ENCODE results near the gene CBFA2T3.

The CBFA2T3 gene

DNA sequence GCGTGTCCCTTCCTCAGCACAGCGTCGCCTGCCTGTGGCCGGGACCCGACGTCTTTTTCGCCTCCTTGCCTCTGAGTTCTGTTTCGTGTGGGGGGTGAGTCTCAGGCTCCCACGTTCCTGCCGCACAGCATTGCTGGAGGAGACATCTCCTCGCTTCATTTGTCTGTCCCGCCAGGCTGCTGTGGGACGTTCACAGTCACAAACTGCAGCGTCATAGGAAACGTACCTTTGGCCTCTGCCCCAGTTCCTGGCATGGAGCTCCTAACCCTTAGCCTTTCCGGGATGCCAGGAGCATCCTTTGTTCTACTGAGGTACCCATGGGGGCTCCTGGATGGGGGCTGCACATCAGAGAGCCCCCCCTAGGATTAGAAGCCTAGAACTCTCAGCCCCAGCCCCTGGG lies 18.2 kb upstream of the CBFA2T3 start:
- DNase-seq = no peak

DNA sequence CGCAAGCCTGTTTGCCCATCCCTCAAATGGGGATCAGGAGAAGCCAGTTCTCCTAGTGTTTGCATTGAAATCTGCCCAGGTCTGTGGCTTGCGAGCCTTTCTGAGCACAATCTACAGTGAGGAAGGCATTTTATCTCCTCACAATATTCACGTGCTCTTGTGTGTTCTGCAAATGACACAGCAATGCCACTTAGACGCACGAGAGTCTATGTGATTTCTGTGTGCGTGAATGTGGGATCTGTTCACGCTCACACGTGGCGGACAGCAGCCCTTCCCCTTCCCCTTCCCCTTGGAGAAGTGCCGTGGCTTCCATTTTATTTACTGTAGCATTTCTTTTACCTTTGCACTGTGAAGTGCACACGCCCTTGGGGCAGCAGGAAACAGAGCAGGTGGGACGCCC lies 17.7 kb upstream of the CBFA2T3 start:
- DNase-seq = no peak

DNA sequence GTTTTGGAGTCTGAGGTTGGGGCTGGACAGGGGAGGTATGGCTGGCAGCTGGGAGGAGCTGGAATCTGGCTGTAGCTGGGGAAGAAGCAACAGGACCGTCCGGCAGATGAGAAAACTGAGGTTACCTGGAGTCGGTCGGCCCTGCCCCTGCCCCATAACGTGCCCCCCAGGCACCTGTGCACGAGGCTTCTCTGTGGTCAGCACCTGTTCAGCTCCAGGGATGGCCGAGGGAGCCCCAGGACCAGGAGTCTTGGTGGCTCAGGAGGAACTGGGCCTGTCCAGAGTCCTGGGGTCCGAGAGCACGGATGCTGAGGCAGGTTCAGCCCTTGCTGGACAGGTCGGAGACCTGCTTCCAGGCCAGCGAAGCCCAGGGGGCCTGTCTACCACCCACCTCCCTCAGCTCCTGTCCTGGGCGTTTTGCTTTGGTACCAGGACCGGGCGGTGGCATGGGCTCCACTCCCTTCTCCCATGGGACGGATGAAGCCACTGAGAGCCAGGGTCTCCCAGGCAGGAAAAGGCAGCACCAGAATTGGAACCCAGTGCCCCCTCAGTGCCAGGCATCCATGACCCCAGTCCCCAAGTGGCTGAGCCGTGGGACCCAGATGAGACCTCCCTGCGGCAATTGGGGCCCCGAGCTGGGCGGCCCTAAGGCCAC lies 17.1 kb upstream of the CBFA2T3 start:
- DNase-seq = no peak

DNA sequence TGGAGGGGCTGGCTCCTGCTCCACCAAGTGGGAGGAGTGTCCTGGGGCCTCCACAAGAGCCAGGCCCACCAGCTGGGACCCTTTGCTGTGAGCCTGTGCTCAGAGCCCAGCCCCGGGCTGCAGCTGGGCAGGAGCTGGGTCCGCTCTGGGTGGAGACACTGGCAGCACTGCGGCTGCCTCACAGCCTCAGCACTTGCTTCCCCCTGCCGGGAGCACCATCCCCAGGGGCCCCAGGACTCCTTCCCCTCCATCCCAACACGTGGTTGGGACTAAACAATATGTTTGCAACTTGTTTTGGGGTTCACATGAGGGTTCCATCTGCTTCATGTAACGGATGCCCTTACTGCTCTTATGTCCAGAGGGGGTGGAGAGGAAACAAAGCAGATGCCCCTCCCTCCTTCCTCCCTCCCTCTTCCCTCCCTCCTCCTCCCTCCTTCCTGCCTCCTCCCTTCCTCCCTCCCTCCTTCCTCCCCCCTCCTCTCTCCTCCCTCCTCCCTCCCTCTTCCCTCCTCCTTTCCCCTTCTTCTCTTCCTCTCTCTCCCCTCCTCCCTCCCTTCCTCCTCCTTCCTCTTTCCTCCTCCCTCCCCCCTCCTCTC lies 16.3 kb upstream of the CBFA2T3 start:
- no peak for DNase-seq

DNA sequence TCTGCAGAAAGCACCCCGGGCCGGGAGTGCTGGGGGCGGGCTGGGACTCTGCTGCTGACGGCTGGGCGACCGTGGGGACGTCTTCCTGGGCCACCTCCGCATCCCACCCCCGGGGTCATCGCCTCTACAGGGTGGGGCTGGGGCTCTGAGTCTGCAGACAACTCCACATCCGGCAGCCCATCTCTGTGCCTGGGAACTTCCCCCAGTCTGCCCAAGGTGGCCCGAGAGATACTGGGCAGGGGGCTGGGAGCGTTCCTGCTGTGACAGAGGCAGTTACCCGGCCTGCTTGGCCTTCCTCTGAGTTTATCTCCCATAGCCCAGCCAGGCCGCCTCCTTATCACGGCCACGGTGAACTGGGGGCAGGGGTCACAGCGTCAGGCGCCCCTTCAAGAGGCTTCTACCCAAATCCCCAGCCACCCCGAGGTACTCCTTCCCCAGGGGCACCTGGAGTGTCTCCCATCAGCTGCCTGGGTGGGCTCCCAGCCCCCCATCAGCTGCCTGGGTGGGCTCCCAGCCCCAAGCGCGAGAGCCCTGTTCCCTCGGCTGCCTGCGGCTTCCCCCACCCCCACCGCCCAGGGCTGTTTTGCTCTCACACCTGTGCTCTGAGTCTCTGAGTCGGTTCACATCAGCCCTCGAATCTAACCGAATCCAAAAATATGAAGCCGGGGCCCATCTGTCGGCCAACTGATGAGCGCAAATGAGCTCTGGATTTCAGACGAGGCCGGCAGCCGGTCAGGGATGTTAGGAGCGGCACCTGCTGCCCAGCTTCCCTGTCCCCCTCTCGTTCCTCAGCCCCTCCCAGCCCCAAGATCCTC lies 15.6 kb upstream of the CBFA2T3 start:
- no peak for DNase-seq

DNA sequence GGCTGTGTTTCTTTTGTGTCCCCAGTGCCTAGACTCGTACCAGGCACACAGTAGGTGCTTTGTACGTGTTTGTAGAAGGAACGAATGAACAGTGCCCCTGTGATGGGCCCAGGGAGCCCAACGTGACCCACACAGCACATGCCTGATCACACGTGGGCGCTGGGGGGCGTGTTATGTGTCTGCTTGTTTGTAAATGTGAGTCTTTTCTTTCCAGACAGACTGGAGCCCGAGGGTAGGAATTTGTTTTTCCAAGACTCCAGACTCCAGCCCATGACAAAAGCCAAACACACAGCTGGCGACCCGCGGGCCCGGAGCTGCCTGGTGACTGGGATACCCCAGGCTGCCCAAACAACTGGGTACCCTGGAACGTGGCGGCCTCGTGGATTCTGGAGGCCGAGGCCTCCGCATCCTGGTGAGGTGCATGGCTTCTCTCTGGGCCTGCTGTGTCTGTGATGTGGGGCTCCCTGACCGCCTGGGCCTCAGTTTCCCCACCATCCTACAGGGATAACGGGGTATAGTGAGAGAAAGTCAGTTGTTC lies 14.9 kb upstream of the CBFA2T3 start:
- DNase-seq = no peak

DNA sequence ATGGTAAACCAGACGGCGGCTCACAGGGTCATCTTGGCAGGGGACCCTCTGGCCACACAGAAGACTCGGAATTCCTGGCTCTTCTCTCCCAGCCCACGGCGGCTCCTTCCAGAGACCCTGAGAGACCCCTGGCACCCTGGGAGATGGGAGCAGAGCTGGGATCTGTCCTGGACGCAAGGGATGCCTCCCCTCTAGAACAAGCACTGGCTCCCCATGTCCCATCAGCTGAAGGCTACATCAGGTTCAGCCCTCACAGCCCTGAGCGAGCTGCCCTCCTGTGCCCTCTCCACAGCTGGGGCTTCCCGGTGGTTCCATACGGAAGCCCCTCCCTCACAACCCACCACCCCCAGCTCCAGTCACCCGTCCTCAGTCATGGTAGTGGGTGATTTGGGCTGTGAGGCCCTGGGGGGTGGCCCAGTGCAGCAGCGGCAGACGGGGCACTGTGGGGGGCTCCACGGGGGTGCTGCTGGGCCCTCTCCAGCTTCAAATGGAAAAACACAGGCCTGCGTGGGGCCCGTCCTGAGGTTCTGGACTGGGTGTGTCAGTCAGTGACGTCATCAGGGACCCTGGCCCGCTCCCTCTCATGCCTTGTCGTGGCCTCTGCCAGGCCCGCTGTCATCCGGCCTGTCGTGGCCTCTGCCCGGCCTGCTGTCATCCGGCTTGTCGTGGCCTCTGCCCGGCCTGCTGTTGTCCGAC lies 13.0 kb upstream of the CBFA2T3 start:
- no peak for DNase-seq

DNA sequence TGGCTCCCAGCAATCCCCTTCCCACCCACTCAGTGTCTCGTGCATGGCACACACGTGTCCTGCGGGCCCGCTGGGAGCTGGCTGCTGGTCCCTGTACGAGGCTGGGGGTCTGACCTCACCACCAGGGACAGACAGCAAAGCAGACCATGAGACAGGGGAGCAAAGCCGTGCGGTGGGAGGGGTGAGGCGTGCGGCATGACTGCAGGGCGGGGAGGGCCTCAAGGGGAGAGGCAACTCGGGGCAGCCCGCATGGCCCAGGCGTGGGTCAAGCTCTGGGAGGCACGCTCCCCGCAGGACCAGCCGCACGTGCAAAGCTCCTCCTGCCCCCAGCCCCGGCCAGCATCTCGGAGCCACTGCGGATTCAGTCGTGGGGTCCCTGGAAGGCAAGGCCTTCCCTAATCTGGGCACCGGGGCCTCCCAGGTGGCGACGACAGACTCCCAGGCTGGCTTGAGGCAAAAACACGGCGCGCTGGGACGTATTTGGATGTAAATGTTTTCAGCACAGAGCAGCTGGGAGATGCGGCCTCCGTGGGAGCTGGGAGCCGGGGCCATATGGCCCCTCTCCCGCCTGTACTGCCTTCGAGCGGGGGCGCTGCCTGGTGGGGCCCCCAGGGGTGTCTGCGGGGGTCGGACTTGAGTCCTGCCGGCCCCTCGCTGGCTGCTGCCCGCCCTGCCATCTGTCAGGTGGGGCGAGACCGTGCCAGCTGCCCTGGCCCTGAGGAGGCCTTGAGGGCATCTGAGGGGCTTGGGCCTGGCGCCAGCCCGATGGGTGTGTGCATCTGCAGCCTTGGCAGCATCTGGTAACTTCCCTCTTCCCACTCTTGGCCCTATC lies 12.2 kb upstream of the CBFA2T3 start:
- no peak for DNase-seq

DNA sequence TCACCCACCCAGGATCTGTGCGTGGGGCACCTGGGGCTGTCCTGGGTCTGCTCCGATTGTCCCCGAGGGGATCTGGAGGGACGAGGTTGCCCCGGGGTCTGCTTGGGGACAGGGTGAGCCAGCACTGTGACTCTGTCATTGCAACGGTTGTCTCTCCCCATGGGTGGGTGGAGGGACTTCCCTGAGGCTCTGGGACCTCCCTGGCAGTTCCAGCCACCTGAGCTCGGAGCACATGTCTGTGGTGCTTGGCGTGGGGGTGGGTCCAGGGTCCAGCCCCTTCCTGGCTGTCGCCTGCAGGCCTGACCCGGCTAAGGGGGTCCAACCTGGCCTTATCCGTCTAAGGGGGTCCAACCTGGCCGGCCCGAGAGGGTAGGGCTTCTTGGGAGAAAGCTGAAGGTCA lies 8.5 kb upstream of the CBFA2T3 start:
- DNase-seq = no peak

DNA sequence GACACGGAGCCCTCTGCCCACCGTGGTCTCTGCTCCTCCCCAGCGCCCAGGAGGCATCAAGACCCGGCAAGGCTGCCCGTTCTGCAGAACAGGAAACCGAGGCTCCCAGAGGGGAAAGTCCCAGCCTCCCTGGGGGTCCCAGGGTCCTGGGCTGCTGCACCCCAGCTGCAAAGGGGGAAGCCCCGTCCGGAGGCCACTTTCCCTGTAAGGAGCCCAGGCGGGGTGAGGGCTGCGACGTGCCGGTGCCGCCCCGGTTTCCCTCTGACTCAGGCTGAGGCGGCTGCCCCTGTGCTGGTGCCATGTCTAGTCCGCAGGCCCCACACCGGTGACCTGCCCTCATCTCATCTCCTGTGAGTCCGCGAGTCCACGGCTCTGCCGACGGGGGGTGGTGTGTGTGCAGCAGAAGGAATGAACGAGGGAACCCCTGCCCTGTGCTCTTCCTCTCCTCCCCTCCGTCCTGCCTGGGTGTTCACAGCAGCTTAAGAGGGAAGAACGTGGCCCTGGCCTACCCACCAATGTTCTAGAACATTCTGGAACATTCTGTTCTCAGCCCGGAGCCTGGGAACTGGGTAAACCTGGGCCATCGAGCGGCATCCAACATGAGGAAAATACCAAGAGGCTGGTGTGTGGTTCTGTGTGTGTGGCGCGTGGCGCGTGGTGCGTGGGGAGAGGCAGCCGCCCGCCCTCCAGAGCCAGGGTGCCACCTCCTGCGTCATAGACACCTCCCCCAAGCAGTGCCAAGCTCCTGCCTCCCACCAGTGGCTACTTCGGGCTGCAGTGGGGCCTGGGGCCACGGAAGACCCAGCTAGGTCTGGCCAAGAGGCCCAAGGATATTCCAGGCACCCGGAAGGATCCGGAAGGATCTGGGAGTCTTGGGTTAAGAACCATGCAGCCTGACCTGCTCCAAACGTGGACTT lies 7.0 kb upstream of the CBFA2T3 start:
- DNase-seq = no peak

DNA sequence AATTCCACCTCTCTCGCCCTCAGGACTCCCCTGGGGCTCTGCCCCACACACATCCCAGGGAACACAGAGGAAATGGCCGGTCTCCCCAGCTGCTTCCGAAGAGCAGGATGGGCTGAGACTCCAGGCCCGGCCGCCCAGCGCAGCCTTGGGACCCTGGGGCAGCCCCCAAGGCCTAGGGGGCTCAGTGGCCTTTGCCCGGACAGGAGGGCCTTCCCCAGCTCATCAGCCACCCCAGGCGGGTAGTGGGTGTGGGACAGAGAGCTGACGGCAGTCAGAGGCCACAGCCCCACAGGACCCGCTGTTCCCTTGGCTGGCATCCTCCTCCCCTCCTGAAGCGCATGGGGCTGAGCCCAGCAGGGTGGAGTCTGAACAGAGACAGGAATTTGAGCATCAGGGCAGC lies 6.2 kb upstream of the CBFA2T3 start:
- no peak for DNase-seq

DNA sequence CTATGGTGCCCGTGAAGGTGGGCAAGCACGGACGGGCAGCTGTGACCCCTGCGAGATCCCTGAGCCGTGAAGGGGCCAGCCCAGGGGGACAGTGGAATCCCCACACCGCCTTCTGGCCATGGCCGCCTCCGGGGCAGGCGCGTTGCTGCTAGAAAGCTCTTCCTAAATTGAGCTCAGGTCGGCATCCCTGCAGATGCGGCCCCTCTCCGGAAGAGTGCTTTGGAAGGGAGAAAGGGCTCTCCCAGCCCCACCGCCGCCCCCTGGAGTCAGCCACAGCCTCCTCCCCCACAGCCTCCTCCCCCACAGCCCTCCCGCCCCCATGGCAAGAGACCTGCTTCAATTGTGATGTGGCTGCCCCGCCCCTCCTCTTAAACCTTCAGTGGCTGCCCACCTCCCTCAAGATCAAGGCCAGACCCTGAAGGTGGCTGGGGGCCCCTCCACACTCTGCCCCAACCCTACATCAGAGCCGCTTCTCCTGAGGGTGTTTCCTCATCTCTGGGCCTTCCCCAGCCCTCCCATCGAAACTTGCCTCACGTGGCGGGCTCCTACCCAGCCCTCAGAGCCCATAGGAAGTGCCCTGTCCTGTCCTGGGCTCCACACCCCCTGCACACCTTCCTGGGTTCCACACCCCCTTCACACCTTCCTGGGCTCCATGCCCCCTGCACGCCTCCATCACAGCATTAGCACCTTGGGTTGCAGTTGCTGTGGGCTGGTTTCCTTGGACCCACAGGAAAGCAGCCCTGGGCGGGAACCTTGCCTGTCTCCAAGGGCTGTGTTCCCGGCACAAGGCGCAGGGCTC lies 5.5 kb upstream of the CBFA2T3 start:
- no peak for DNase-seq

DNA sequence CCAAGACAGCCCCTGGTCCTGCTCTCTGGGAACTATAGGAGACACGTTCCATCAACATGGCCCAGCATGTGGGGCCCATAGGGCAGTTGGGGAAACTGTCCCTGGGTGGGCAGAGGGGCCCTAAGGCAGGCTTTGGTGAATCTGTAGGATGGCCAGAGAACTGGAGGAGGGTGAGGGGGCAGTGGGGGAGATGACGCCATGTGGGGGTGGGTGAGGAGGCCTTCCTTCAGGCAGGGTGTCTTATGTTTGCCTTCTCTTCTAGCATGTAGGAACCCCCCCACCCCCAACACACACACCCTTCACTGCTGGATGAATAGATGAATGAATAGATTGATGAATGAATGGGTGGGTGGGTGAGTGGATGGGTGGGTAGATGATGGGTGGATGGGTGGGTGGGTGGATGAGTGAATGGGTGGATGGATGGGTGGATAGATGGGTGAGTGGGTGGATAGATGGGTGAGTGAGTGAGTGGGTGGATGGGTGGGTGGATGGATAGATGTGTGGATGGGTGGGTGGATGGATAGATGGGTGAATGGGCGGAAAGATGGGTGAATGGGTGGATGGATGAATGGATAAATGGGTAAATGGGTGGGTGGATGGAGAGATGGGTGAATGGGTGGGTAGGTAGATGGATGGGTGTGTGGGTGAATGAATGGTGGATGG lies 2.5 kb upstream of the CBFA2T3 start:
- no peak for DNase-seq

DNA sequence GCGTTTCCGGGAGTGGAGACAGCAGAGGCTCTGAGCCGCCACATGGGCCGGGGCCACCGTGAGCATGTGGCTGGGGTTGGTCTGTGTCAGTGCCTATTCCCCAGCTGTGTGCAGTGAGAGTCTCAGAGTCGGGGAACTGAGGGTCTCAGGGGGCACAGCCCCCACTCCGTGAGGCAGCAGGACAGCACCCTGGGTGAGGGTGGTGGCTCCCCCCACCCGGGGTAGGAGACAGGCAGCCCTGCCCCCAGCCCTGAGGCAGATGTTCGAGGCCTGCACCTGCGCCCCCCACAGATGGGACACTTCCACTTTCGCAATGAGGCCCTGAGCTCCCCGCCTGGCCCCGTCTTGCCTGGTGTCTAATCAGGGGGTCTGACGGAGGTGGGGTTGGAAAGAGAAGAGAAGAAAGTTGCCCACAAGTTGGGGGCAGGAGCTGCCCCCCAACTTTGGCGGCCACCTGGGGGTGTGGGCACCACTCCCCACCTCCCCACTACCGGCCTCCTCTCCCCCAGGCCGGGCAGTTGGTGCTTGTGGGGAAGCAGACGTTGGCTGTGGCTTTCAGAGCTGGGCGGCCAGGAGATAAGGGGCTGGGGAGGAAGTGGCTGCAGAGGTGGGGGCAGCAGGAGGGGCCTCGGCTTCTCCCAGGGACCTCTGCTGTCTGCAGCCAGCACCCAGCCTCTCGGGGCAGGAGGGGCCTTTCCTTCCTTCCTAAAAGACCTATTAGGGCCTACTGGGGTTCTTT lies 1.8 kb upstream of the CBFA2T3 start:
- no peak for DNase-seq

DNA sequence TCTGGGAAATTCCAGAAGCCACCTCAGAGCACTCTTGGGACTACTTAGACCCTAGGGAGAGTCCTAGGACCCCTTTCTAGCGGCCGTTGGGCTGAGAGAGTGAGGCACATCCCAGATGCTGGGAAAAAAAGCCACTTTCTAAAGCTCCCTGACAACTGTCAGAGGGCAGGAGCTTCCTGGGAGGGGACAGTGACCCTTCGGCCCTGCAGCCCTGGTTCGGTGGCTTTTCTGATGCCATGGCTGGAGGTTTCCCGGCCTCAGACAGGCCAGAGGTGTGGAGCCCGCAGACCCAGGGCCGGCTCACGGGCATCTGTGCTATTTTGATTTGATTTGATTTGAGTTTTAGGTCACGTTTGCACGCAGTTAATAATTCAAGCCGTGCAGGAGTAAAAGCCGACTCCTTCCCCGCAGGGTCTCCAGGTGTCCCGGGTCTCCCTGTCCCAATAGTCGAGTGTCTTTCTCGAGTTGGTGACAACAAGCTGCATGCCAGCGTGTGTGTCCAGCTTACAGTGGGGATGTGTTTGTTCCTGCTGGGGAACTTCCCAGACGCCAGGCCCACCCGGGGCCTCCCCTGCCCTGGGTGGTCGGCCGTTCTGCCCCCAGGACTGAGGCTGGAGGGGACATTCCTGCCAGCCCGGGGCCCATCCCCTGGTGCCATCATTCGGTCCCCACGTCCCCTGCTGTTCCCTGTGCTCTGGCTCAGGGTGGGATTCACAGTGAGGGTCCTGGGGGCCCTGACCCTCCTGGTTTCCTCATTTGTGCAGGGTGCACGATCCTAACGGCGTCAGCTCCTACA lies 1.0 kb upstream of the CBFA2T3 start:
- DNase-seq = no peak

DNA sequence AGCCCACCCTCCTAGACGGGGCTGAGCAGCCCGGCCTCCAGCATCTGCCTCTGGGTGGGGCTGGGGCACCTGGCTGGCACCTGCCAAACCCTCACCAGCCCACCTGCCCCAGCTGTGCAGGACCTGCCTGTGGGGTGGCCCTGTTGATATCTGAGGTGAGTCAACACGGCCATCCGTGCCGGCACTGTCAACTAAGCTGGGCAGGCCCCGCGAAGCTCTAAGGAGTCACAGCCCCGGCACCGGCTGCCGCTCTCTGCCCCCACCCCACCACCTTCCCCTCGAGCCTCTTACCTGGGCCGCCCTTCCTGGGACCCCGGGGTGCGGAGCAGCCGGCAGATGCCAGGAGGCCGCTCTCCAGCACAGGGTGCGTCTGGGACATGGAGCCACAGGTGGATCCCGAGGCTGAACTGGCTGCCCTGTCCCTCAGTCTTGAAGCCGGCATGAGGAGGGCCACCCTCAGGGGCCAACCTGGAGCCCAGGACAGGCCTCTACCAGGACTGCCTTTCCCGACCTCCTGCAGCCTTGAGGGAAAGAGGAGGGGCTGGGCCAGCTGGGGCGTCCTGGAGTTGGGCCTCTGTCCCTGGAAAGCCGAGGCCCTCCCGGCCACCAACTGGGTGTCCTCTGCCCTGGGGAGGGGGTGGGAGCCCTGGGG lies 515 bp downstream of the CBFA2T3 start:
- no peak for DNase-seq

DNA sequence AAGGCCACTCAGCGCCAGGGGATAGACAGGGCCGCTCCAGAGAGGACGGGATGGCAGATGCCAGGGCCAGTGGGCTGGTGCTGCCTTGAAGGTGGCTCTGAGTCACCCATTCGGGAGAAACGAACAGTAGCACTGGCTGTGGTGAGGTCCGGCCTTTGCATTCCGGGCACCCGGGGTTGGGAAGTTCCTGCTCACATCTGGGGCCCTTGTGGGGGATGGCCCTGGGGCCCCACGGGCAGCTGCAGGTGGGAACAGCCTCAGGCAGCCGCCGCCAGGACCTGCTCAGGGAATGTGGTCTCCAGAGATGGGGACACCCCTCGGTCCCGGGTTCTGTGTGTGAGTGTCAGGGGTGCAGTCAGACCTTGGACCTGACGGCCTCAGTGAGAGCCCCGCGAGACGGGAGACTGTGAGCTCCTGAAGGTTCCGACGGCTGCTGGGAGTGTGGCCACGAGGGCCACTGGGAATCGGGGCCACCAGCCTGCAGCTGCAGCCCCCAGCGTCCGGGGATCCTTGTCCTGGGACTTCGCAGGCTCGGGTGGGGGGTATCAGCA lies 1.4 kb downstream of the CBFA2T3 start:
- no peak for DNase-seq

DNA sequence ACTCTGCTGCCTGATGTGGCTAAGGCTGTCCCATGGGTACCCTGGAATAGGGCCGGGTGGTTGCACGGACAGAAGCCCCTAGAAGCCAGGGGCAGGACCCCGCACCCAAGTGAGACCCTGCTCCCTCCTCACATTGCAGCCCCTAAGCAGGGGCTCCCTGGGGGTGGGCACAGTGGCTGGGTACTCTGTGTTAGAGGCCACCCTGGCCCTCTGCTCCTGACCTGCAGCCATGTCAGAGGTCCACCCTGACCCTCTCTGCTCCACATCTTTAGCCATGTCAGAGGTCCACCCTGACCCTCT lies 2.1 kb downstream of the CBFA2T3 start:
- DNase-seq = no peak
